HG02884 (cell line): ENCODE data around the gene GBX2.

Source experiments
- ATAC-seq: cut with Tn5 transposase; IDR thresholded peaks from one replicate; pipeline ENCODE4 v1.9.1; 2021; ENCODE audit warnings: mild to moderate bottlenecking, moderate library complexity; ENCODE audit not compliant: unreplicated experiment

The GBX2 gene

GRCh38 chr2:236169741-236170589 lies 1.8 kb upstream of the GBX2 start:
- ATAC-seq = no peak

- no peak for ATAC-seq
These were observed 1.1 kb upstream of the GBX2 start for GRCh38 chr2:236169151-236169721.

GRCh38 chr2:236167297-236168109 lies 683 bp downstream of the GBX2 start:
- no peak for ATAC-seq

- no peak for ATAC-seq
These were observed 1.3 kb downstream of the GBX2 start for GRCh38 chr2:236166796-236167296.

GRCh38 chr2:236165842-236166795 lies 2.1 kb downstream of the GBX2 start:
- ATAC-seq = no peak

GRCh38 chr2:236164925-236165841 lies 3.0 kb downstream of the GBX2 start:
- ATAC-seq = no peak

- ATAC-seq = no peak
These were observed 3.8 kb downstream of the GBX2 start for GRCh38 chr2:236164201-236164924.

- ATAC-seq = no peak
These were observed 4.5 kb downstream of the GBX2 start for GRCh38 chr2:236163471-236164200.

GRCh38 chr2:236162882-236163470 lies 5.2 kb downstream of the GBX2 start:
- no peak for ATAC-seq

- ATAC-seq = no peak
These were observed 5.9 kb downstream of the GBX2 start for GRCh38 chr2:236162031-236162845.

- no peak for ATAC-seq
These were observed 6.7 kb downstream of the GBX2 start for GRCh38 chr2:236161531-236161930.

- no peak for ATAC-seq
These were observed 7.1 kb downstream of the GBX2 start for GRCh38 chr2:236161082-236161462.

- ATAC-seq = no peak
These were observed 7.7 kb downstream of the GBX2 start for GRCh38 chr2:236160366-236161081.

- ATAC-seq = no peak
These were observed 8.4 kb downstream of the GBX2 start for GRCh38 chr2:236159778-236160170.

- no peak for ATAC-seq
These were observed 9.0 kb downstream of the GBX2 start for GRCh38 chr2:236158969-236159777.
